ENCODE data around the gene PDE2A. TPM values are rescaled to one million over a fixed set of nuclear protein-coding genes. Genes with fewer than 3 reads are reported as not detected.

The PDE2A gene
- total and polyA plus RNA-seq, 8 donors: 3.5 to 548 (median 25.9) TPM

DNA sequence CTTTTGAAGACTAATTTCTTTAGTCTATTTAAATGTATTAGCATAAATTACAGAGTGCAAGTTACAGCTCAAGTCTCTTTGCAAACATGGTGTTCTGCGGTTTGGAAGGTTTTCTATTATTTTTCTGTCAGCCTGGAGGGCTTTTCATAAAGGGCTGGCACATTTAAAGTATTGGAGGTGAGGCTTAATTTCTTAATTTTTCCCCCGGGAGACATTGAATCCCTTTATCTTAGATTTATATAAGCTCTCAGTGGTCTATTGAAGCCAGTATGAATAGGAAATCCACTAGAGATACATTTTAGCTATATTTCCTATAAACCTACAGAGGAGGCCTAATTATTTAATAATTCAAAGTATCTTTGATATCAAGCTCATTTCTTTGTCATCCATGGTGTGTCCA, 137.2 kb downstream of the PDE2A start:
- Histone ChIP-seq H3K27ac (no peak overlapping the region), H3K4me3 (no peak overlapping the region), H3K9me3 (no peaks in the 10 kb centered on the region), H3K27me3 (peaks cover 0 to 3% (median 0%) of the 10 kb centered on the region in 3 donors), H3K36me3 (no peaks in the 10 kb centered on the region), H3K4me1 (peaks cover 0 to 23% (median 0%) of the 10 kb centered on the region in 4 donors)
- intact Hi-C loops (cut with DNase I; ENCODE audit: low total_unique reads): no loop called here
- no peak for TF ChIP-seq POLR2AphosphoS5 (IDR thresholded peaks at IDR 0.05)
- TF ChIP-seq POLR2A (IDR thresholded peaks at IDR 0.05): no peak
- TF ChIP-seq EP300 (IDR thresholded peaks at IDR 0.05): no peak
- TF ChIP-seq, protein P1, sequence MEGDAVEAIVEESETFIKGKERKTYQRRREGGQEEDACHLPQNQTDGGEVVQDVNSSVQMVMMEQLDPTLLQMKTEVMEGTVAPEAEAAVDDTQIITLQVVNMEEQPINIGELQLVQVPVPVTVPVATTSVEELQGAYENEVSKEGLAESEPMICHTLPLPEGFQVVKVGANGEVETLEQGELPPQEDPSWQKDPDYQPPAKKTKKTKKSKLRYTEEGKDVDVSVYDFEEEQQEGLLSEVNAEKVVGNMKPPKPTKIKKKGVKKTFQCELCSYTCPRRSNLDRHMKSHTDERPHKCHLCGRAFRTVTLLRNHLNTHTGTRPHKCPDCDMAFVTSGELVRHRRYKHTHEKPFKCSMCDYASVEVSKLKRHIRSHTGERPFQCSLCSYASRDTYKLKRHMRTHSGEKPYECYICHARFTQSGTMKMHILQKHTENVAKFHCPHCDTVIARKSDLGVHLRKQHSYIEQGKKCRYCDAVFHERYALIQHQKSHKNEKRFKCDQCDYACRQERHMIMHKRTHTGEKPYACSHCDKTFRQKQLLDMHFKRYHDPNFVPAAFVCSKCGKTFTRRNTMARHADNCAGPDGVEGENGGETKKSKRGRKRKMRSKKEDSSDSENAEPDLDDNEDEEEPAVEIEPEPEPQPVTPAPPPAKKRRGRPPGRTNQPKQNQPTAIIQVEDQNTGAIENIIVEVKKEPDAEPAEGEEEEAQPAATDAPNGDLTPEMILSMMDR (IDR thresholded peaks at IDR 0.05): no peak
- 81 to 88% (median 84%) methylated on average over 2 of the region's 2 CpGs for WGBS, 5 donors
- DNase-seq: no peak

DNA sequence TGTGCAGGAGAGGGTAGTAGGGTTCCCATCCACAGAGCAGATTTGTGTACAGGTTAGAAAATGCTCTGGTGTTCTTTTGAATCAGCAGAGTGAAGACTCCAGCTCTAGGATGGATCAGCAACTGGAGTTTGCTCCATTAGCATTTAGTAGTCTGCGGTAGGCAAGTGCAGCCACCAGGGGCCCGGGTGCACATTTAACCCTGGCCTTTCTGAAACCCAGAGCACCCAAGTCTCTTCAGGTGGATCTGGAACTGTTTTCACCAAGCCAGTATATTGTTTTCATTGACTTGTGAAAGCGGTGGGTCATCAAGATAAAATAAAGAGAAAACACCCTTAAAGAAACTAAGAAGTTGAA, 139.1 kb downstream of the PDE2A start:
- intact Hi-C loops (cut with DNase I; ENCODE audit: low total_unique reads): no loop called here
- no peaks in the 10 kb centered on the region for H3K36me3 ChIP-seq
- H3K27ac ChIP-seq: peak overlapping the region in 2 of 5 donors; percentile 4 to 25
- H3K4me3 ChIP-seq: no peak overlapping the region
- no peaks in the 10 kb centered on the region for H3K9me3 ChIP-seq
- 34 to 49% (median 44%) methylated on average over 3 of the region's 3 CpGs for WGBS, 5 donors
- no peak for DNase-seq
- peaks cover 0 to 23% (median 0%) of the 10 kb centered on the region in 4 donors for H3K4me1 ChIP-seq
- no peak for TF ChIP-seq EP300 (IDR thresholded peaks at IDR 0.05)
- TF ChIP-seq, protein P1 (IDR thresholded peaks at IDR 0.05): no peak
- TF ChIP-seq POLR2AphosphoS5 (IDR thresholded peaks at IDR 0.05): no peak
- TF ChIP-seq POLR2A (IDR thresholded peaks at IDR 0.05): no peak
- no peaks in the 10 kb centered on the region for H3K27me3 ChIP-seq

DNA sequence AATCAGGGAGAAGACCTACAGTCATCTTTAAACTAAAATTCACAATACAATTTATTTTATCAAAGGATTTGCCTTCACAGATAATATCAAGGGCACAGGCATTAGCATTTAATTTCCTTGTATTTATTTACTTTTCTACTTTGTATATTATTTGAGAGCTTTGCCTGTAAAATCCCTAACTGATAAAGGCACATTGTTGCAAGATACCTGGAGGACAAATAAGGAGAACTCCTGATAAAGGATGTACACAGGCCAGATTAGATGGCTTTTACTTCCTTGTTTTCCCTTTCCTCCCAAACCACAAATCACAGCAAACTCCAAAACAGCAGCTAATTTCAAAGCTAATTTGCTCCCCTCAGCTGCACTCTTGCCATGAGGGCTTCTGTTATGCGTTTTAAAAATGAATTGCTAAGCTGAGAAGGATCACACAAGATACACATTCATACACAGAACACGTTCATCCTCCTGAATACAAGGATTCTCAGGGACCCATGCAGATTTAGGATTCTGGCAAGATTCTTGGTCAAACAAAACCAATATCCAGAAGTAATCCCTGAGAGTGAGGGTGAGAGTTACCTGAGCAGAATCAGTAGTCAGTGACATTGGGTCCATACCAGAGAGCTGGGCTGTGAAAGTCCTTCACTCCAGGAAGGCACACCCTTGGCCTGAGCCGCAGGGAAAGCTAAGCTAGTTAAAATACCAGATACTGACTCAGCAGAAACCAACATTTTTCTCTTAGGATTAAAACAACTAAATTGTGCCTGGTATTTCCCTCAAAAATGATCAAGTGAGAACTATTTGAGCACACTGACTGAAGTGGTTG, 139.6 kb downstream of the PDE2A start:
- H3K9me3 ChIP-seq: no peaks in the 10 kb centered on the region
- peaks cover 0 to 23% (median 0%) of the 10 kb centered on the region in 4 donors for H3K4me1 ChIP-seq
- WGBS, 5 donors: 21 to 34% (median 27%) methylated on average over 3 of the region's 3 CpGs
- no peak overlapping the region for H3K4me3 ChIP-seq
- H3K27ac ChIP-seq: peak overlapping the region in 2 of 5 donors; percentile 4 to 25
- intact Hi-C loops (cut with DNase I; ENCODE audit: low total_unique reads): no loop called here
- no peaks in the 10 kb centered on the region for H3K27me3 ChIP-seq
- no peaks in the 10 kb centered on the region for H3K36me3 ChIP-seq
- DNase-seq: peak in 1 of 2 donors; percentile 23
- TF ChIP-seq POLR2AphosphoS5 (IDR thresholded peaks at IDR 0.05) (peak in 1 of 3 donors; percentile 43), EP300 (IDR thresholded peaks at IDR 0.05) (no peak)

DNA sequence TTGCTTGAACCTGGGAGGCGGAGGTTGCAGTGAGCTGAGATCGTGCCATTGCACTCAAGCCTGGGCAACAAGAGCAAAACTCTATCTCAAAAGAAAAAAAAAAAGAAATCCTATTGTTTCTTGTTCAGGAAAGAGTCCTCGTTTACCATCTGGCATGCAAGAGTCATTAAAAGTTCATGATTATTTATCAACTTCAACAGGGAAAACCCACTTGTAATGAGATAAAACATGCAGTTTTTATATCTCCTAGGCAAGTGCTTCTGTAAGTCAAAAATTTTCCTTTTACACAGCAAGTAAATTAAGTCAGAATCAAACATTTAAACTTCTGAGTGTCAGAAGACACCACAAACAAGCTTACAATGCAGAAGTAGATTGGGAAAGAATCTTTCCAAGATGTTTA, 145.2 kb downstream of the PDE2A start:
- intact Hi-C loops (cut with DNase I; ENCODE audit: low total_unique reads): no loop called here
- TF ChIP-seq POLR2AphosphoS5 (IDR thresholded peaks at IDR 0.05) (no peak), POLR2A (IDR thresholded peaks at IDR 0.05) (no peak), EP300 (IDR thresholded peaks at IDR 0.05) (no peak)
- TF ChIP-seq, protein P1 (IDR thresholded peaks at IDR 0.05): no peak
- DNase-seq: no peak

DNA sequence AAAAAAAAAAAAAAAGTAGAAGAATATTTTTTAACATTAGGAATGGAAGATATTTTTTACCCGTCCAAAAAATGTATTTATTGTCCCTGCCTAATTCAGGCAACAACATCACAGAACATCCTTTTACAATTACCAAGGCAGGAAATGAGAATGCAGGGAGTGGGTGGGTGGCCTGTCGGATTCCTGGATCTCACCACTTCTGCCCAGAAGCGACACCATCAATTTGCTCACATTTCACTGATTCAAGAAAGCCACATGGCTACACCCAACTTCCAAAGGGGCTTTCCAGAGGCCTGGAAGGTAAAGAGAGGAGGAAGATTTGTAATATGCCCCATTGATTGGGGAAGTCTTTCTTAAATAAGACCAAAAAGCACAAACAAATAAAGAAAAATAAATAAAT, 146.1 kb downstream of the PDE2A start:
- H3K4me3 ChIP-seq: no peak overlapping the region
- TF ChIP-seq, protein P1 (IDR thresholded peaks at IDR 0.05): no peak
- TF ChIP-seq POLR2AphosphoS5 (IDR thresholded peaks at IDR 0.05) (no peak), EP300 (IDR thresholded peaks at IDR 0.05) (no peak), POLR2A (IDR thresholded peaks at IDR 0.05) (no peak)
- WGBS, 5 donors: 79 to 88% (median 83%) methylated on average over 3 of the region's 3 CpGs
- peaks cover 0 to 5% (median 0%) of the 10 kb centered on the region in 4 donors for H3K4me1 ChIP-seq
- intact Hi-C loops (cut with DNase I; ENCODE audit: low total_unique reads): no loop called here
- no peak for DNase-seq
- H3K9me3 ChIP-seq: no peaks in the 10 kb centered on the region
- H3K36me3 ChIP-seq: no peaks in the 10 kb centered on the region
- no peak overlapping the region for H3K27ac ChIP-seq
- H3K27me3 ChIP-seq: no peaks in the 10 kb centered on the region

More for the DNA sequence above, 145.2 kb downstream of the PDE2A start:
- H3K36me3 ChIP-seq: no peaks in the 10 kb centered on the region
- WGBS, 5 donors: 60 to 64% (median 60%) methylated on average over 3 of the region's 3 CpGs
- no peaks in the 10 kb centered on the region for H3K27me3 ChIP-seq
- H3K4me1 ChIP-seq: peaks cover 0 to 8% (median 0%) of the 10 kb centered on the region in 4 donors
- no peak overlapping the region for H3K27ac ChIP-seq
- no peaks in the 10 kb centered on the region for H3K9me3 ChIP-seq
- no peak overlapping the region for H3K4me3 ChIP-seq
